Activated T-cell treated with anti-CD3 and anti-CD28 coated beads, Interleukin-2, amount 50 U/mL, for 72 hours (primary cell): Measurements from ENCODE around the gene IDH3B. TPM values are rescaled to one million over a fixed set of nuclear protein-coding genes. Genes with fewer than 3 reads are reported as not detected.

Experiments used
- ATAC-seq, 2 donors: fragments of 150-1000 bp; cut with Tn5 transposase; replicated peaks in 1 of 2; 2 replicates each; pipeline ENCODE4 v1.10.0; 2021; ENCODE audit warnings: moderate library complexity in 2 of 2, mild to moderate bottlenecking in 1 of 2
- DNase-seq, 2 donors: peaks; one replicate each; pipeline ENCODE4 v3.0.0; 2021 to 2022; ENCODE audit warnings: mixed read lengths in 1 of 2
- H3K27ac Mint-ChIP-seq: one replicate; pipeline ENCODE4 v1.8.0; 2022; ENCODE audit warnings: mild to moderate bottlenecking, moderate library complexity, mixed read lengths
- H3K27me3 Mint-ChIP-seq: one replicate; pipeline ENCODE4 v1.8.0; 2022; ENCODE audit warnings: low read depth, mixed read lengths
- H3K36me3 Mint-ChIP-seq, 2 donors: one replicate each; pipeline ENCODE4 v1.8.0; 2022; ENCODE audit warnings: mixed read lengths in 2 of 2, mild to moderate bottlenecking in 1 of 2; ENCODE audit not compliant: insufficient read depth in 2 of 2
- H3K4me1 Mint-ChIP-seq: one replicate; pipeline ENCODE4 v1.8.0; 2022; ENCODE audit warnings: low read depth, mixed read lengths
- H3K4me3 Mint-ChIP-seq, 2 donors: one replicate each; pipeline ENCODE4 v1.8.0; 2022; ENCODE audit warnings: mild to moderate bottlenecking in 2 of 2, mixed read lengths in 2 of 2, moderate library complexity in 2 of 2
- H3K9me3 Mint-ChIP-seq, 2 donors: one replicate each; pipeline ENCODE4 v1.8.0; 2022; ENCODE audit warnings: mixed read lengths in 2 of 2
- total RNA-seq, 2 donors: library from RNA; stranded (reverse); gene quantifications; one replicate each; pipeline ENCODE4 v1.2.3, GENCODE V29; 2022

IDH3B gene
- total RNA-seq, 2 donors from 2014 or later: 101 to 127 TPM

DNA sequence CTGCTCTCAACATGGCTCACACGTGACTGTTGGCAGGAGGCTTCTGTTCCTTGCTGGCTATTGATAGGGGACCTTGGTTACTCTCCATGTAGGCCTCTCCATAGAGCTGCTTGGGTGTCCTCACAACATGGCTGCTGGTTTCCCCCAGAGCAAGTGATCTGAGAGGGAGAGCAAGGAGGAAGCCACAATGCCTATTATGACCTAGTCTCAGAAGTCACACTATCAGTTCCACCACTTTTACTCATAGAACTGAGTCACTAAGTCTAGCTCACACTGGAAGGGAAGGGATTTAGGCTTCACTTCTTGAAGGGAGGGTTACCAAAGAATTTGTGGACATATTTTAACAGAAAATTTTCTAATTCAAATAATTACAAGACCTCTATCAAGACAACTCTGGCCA is 20.3 kb downstream of the IDH3B start:
- Mint-ChIP-seq H3K4me1 (no peaks in the 10 kb centered on the region), H3K36me3 (no peaks in the 10 kb centered on the region)
- peak in 1 of 2 donors; percentile 36 for ATAC-seq

DNA sequence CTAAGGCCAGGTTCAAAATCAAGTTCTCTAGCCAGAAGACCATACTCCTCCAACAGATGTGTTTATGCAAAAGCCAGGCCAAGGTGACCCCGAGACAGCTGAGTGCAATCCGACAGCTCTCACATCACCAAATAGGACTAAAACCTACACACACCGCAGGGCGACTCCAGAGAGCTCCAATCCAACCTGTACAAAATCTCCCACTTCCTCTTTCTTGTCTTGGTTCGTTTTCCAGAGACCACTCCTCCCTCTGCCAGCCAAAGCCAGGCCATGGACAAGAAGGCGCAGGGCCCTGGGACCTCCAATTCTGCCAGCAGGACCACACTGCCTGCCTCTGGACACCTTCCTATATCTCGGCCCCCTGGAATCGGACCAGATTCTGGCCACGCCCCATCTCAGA is 23.1 kb downstream of the IDH3B start:
- Mint-ChIP-seq H3K4me3 (no peak overlapping the region), H3K9me3 (no peaks in the 10 kb centered on the region), H3K36me3 (no peaks in the 10 kb centered on the region), H3K4me1 (no peaks in the 10 kb centered on the region), H3K27me3 (no peaks in the 10 kb centered on the region), H3K27ac (no peak overlapping the region)
- no peak for DNase-seq
- ATAC-seq: no peak

More for the DNA sequence above, 20.3 kb downstream of the IDH3B start:
- H3K27me3 Mint-ChIP-seq: no peaks in the 10 kb centered on the region
- no peak overlapping the region for H3K27ac Mint-ChIP-seq
- H3K4me3 Mint-ChIP-seq: no peak overlapping the region
- DNase-seq: no peak
- H3K9me3 Mint-ChIP-seq: no peaks in the 10 kb centered on the region

DNA sequence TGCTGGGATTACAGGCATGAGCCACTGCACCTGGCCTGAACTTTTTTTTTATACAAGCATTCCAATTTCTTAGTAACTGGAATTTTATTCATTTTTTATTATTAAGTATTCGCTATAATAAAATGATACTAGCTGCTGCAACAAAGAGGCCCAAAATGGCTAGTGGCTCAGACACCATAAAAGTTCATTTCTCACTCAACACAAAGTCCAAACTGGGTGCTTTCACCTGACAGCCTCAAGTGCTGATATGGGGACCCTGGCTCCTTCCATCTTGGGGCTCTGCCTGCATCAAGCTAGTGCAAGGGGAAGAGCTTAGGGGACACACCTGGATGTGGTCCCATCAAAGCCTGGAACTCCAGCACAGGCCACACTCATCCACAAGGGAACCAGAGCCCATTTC is 23.8 kb downstream of the IDH3B start:
- Mint-ChIP-seq H3K27me3 (no peaks in the 10 kb centered on the region), H3K9me3 (no peaks in the 10 kb centered on the region), H3K4me1 (no peaks in the 10 kb centered on the region), H3K4me3 (no peak overlapping the region), H3K27ac (no peak overlapping the region), H3K36me3 (no peaks in the 10 kb centered on the region)
- ATAC-seq (no peak), DNase-seq (no peak)

DNA sequence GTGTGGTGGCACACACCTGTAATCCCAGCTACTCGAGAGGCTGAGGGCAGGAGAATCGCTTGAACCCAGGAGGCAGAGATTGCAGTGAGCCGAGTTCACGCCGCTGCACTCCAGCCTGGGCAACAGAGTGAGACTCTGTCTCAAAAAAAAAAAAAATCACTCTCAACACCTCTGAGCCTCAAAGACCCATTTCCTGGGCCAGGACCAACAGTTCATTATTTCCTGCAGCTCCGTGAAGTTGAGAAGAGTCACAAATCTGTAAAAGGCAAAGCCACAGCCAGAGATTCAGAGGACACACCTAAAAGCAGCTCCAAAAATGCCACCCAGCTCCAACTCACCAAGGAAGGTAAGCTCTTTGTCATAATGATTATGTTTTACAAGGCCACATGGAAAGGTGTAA is 26.8 kb downstream of the IDH3B start:
- ATAC-seq (no peak), DNase-seq (no peak)
- Mint-ChIP-seq H3K27me3 (peaks cover 26% of the 10 kb centered on the region), H3K36me3 (no peaks in the 10 kb centered on the region), H3K9me3 (no peaks in the 10 kb centered on the region), H3K4me3 (no peak overlapping the region), H3K4me1 (no peaks in the 10 kb centered on the region), H3K27ac (no peak overlapping the region)

DNA sequence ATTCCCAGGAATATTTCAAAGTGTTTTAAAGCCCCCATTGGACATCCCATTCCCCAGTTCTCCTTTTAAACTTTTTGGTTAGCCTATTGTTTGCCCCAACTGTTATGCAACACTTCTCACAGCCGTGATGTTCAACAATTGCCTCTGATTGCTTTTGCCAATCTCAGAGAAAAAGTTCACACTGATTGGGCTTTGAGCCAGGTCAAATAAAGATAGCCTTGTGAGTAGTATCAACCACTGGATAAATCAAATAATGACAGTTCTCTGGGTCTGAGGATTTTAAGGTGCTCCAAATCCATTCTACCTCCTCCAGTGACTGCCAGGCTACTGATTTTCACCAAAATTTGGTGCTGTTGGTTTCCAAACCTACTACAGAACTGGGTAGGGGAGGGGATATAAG is 30.6 kb downstream of the IDH3B start:
- no peak overlapping the region for H3K4me3 Mint-ChIP-seq
- ATAC-seq (no peak), DNase-seq (no peak)
- no peak overlapping the region for H3K27ac Mint-ChIP-seq
- H3K4me1 Mint-ChIP-seq: no peaks in the 10 kb centered on the region
- H3K27me3 Mint-ChIP-seq: peaks cover 49% of the 10 kb centered on the region
- peaks cover 0 to 2% of the 10 kb centered on the region in 2 donors for H3K9me3 Mint-ChIP-seq
- H3K36me3 Mint-ChIP-seq: peaks cover 0 to 1% of the 10 kb centered on the region in 2 donors

DNA sequence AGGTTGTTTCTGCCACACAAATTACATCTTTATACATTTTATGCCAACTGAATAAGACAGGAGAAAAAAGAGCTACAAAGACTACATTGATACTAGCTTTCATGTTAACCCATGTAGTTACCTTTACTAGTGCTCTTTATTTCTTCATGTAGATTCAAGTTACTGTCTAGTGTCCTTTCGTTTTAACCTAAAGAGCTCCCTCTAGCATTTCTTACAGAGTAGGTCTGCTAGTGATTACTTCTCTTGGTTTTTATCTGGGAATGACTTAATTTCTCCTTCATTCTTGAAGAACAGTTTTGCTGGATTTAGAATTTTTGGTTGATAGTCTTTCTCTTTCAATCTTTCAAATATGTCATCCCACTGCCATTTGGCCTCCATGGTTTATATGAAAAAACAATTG is 32.8 kb downstream of the IDH3B start:
- Mint-ChIP-seq H3K4me1 (no peaks in the 10 kb centered on the region), H3K27me3 (peaks cover 58% of the 10 kb centered on the region), H3K4me3 (no peak overlapping the region), H3K36me3 (peaks cover 1 to 4% of the 10 kb centered on the region in 2 donors), H3K9me3 (peaks cover 0 to 3% of the 10 kb centered on the region in 2 donors), H3K27ac (no peak overlapping the region)
- ATAC-seq: no peak
- no peak for DNase-seq

DNA sequence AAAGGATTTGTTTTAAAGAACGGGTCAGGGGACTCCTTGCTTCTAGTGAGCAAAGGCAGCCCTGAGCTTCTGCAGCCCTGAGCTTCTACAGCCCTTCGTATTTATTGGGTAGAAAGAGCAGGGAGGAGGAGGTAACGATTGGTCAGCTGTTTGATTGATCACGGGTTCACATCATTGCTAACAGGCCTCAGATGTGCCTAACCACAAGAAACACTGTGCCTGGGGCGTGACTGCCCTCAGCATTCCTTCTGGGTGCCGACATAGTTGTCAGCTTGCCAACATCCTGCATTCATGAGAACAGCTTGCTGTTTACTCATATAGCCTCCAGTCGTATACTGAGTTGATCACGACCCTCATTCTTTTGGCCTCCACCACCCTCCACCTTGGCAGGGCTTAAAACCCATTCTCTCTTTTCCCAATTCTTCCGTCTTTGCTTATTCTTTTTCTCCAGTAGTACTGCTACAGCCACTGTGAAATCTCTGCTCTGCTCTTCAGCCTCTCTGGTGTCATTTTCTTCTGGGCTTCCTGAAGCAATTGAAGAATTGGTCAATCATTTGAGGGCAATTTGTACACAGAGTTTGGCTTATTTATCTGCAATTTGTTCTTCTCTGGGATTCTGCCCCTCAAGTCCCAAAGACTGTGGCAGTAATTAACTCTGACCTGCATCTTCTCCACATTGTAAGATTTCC is 37.0 kb downstream of the IDH3B start:
- no peak for ATAC-seq
- Mint-ChIP-seq H3K9me3 (peaks cover 1 to 4% of the 10 kb centered on the region in 2 donors), H3K36me3 (peaks cover 1 to 4% of the 10 kb centered on the region in 2 donors), H3K27me3 (peaks cover 29% of the 10 kb centered on the region), H3K4me3 (no peak overlapping the region), H3K27ac (no peak overlapping the region), H3K4me1 (no peaks in the 10 kb centered on the region)
- DNase-seq: no peak

DNA sequence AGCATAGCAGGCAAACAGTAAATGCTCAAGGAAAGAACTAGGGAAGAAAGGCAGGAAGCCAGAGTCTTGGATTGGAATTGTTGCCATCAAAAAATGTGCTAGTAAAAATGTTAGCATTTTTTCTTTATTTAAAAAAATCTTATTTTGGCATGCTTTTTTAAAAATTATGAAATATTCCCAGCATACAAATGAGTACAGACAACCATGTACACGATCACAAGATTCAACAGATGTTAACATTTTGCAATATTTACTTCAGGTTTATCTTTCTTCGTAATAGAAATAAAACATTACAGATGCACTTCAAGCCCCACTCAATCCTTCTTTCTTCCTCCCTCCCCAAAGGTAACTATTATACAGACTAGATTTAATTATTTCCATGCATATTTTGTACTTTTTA is 39.0 kb downstream of the IDH3B start:
- Mint-ChIP-seq H3K27me3 (peaks cover 15% of the 10 kb centered on the region), H3K36me3 (peaks cover 1 to 4% of the 10 kb centered on the region in 2 donors), H3K4me1 (peaks cover 4% of the 10 kb centered on the region), H3K9me3 (peaks cover 1 to 2% of the 10 kb centered on the region in 2 donors), H3K27ac (no peak overlapping the region), H3K4me3 (no peak overlapping the region)
- ATAC-seq (no peak), DNase-seq (no peak)

DNA sequence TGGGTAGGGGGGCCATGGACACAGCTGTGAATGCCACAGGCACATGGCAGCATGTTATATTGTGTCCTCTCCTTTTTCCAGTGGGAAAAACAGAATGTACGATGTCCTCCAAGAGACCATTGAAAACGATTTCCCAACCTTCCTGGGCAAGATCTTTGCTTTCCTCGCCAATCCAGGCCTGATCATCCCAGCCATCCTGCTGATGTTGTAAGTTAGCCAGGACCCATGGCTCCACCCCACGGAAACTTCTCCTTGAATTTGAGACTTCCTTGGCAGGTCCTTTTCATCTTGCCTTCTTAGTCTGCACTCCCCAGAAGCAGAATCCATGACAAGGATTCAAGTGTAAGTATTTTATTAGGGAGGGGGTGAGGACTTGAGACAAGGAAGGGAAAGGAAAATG is 39.8 kb downstream of the IDH3B start:
- H3K27ac Mint-ChIP-seq: no peak overlapping the region
- DNase-seq: no peak
- ATAC-seq: no peak
- H3K9me3 Mint-ChIP-seq: peaks cover 1 to 2% of the 10 kb centered on the region in 2 donors
- peaks cover 21% of the 10 kb centered on the region for H3K27me3 Mint-ChIP-seq
- H3K4me1 Mint-ChIP-seq: peaks cover 7% of the 10 kb centered on the region
- H3K36me3 Mint-ChIP-seq: peaks cover 1 to 5% of the 10 kb centered on the region in 2 donors
- H3K4me3 Mint-ChIP-seq: no peak overlapping the region

DNA sequence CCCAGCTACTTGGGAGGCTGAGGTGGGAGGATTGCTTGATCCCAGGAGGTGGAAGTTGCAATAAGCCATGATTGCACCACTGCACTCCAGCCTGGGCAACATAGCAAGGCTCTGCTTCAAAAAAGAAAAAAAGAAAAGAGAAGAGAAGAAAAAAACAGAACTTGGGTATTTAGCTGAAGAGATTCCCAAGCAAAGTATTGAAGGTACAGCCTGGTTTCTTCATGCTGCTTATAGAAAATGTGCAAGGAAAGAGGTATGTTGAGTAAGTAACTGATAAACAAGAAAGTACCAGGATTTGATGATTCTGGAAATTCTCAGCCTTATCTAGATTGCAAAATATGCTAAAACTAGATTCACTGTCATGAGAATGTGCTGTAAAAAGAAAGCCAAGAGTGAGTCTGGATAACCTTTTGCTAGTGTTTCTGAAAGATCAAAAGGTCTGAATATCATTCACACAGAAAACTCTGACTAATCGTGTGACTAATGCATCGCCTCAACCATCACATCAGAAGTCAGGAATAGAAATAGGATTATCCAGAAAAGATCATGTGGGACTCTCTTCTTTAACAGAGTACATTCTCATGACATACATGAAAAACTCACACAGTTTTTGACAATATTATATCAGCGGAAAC is 43.9 kb downstream of the IDH3B start:
- no peak overlapping the region for H3K27ac Mint-ChIP-seq
- no peak overlapping the region for H3K4me3 Mint-ChIP-seq
- H3K9me3 Mint-ChIP-seq: no peaks in the 10 kb centered on the region
- peaks cover 7% of the 10 kb centered on the region for H3K4me1 Mint-ChIP-seq
- DNase-seq: no peak
- peaks cover 28% of the 10 kb centered on the region for H3K27me3 Mint-ChIP-seq
- peaks cover 0 to 1% of the 10 kb centered on the region in 2 donors for H3K36me3 Mint-ChIP-seq
- peak in 1 of 2 donors; percentile 28 for ATAC-seq

DNA sequence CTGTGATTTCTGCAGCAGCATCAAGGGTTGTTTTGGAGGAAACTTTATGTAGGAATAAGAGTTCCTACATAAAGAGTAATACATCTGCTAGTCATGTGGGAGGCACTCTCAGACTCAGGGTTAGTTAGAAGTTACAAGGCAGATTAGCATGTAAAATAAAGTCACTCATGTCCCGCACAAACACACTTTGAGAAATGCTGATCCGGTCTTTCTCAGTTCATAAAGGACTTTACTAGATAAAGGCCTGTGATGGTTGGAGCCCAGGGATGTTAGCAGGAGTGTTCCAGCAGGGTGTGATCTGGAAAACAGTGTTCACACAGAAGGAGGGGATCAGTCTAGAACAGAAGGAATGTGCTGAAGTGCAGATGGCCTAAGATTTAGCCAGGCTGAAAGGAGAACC is 44.7 kb downstream of the IDH3B start:
- peaks cover 0 to 1% of the 10 kb centered on the region in 2 donors for H3K36me3 Mint-ChIP-seq
- peaks cover 7% of the 10 kb centered on the region for H3K4me1 Mint-ChIP-seq
- peaks cover 28% of the 10 kb centered on the region for H3K27me3 Mint-ChIP-seq
- DNase-seq (no peak), ATAC-seq (no peak)
- no peak overlapping the region for H3K4me3 Mint-ChIP-seq
- no peaks in the 10 kb centered on the region for H3K9me3 Mint-ChIP-seq
- no peak overlapping the region for H3K27ac Mint-ChIP-seq

DNA sequence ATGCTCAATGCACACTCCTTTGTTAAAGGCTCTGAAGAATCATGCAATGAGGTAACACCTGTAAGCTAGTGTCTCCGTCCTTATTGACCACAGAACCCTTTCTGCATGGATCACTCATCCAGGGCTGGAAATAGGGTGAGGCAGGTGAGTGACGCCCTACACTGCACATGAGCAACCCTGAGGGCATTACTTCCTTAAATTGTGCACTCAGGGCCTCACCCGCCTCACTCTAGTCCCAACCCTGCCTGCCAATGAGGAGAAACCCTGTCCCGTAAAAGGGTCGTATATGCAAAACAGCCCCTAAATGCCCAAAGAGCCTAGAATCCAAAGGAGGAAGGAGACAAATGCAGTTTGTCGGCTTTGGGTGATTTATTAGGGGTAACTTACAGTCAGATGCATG is 45.2 kb downstream of the IDH3B start:
- ATAC-seq (no peak), DNase-seq (no peak)
- Mint-ChIP-seq H3K4me3 (no peak overlapping the region), H3K9me3 (no peaks in the 10 kb centered on the region), H3K27me3 (peaks cover 28% of the 10 kb centered on the region), H3K36me3 (peaks cover 0 to 1% of the 10 kb centered on the region in 2 donors), H3K27ac (no peak overlapping the region), H3K4me1 (peaks cover 7% of the 10 kb centered on the region)

DNA sequence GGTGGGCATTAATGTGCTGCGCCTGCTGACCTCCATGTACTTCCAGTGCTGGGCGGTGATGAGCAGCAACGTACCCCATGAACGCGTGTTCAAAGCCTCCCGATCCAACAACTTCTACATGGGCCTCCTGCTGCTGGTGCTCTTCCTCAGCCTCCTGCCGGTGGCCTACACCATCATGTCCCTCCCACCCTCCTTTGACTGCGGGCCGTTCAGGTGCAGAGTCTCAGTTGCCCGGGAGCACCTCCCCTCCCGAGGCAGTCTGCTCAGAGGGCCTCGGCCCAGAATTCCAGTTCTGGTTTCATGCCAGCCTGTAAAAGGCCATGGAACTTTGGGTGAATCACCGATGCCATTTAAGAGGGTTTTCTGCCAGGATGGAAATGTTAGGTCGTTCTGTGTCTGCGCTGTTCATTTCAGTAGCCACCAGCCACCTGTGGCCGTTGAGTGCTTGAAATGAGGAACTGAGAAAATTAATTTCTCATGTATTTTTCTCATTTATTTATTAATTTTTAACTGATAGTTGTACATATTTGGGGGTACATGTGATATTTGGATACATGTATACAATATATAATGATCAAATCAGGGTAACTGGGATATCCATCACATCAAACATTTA is 46.8 kb downstream of the IDH3B start:
- Mint-ChIP-seq H3K4me3 (no peak overlapping the region), H3K4me1 (peaks cover 7% of the 10 kb centered on the region), H3K9me3 (no peaks in the 10 kb centered on the region), H3K27ac (no peak overlapping the region), H3K36me3 (peaks cover 0 to 1% of the 10 kb centered on the region in 2 donors), H3K27me3 (peaks cover 29% of the 10 kb centered on the region)
- ATAC-seq (no peak), DNase-seq (no peak)
